ENCODE data around the gene PLXDC2.

PLXDC2 gene

GRCh38 chr10:20232079-20232705, 416.0 kb downstream of the PLXDC2 start:
- DNase-seq, result no peak

GRCh38 chr10:20233423-20233822, 417.2 kb downstream of the PLXDC2 start:
- DNase-seq, result no peak

DNA sequence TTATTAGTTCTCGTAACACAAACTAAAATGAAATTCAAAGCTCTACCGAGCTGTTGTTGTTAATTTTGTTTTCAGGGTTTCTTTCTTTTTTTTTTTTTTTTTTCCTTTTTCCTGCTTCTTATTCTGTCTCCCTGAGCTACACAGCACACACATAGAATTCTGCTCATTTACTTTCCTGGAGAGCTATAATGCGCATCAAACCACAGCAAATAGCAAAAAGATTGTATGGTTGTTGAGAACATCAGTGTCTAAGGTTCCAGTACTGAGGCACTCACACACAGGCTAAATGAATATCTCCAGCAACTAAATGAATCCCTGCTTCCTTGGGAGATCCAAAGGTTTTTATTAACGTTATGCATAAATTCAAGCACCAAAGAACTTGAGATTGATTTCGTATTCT, 418.3 kb downstream of the PLXDC2 start:
- DNase-seq, result no peak

DNA sequence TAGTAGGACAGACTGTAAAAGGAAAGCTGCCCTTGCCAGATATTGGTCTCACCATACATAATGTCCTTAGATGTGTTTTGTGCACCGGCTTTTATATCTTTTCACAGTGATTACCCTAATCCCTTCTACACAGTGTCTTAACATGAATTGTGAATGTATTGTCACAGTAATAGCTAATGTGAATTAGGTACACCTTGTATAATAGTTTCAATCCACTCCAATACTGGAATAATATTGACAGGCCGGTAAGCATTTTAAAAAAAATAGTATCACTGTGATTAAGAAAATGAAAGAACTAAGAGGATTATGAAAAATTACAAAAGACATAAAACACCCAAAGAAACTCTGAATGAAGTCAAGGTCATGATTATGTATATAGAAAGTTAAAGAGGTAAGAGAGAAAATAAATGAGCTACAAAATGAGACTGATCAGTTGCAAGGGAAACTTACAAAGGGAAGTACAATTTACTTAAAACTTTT, 420.9 kb downstream of the PLXDC2 start:
- DNase-seq, result no peak

DNA sequence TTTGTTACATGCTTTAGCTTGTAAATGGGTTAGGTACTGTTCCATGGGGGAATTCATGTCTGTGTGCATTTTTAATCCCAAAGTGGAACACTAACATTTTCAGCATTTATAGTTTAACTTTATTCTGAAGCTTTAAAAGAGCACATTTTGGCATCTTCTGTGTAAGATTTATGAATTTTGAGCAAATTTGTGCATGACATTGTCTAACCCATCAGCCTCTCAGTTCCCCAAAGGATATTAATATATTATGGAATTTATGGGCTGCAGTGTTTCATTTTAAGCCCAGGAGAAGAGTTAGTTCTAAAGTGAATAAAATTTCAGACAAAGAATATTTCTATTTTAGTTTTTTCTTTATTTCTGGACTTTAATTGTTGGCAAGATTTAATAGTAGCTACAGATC, 421.4 kb downstream of the PLXDC2 start:
- no peak for DNase-seq

DNA sequence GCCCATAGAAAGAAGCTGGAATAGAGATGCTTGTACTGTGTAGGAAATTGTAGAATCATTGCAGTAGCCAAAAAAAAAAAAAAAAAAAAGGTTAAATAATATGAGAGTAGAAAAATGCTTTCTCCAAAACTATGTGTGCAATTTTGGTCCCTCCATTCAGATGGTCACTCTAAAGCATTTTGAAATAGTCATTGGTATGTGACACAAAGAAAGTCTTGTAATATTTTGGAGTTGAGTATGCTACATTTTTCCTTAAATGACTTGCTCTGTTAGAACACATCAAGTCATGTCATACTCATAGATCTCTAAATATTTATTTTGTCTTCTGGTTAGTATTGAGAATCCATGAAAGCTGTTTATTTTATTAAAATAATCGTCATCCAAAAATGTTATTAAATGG, 424.4 kb downstream of the PLXDC2 start:
- no peak for DNase-seq

DNA sequence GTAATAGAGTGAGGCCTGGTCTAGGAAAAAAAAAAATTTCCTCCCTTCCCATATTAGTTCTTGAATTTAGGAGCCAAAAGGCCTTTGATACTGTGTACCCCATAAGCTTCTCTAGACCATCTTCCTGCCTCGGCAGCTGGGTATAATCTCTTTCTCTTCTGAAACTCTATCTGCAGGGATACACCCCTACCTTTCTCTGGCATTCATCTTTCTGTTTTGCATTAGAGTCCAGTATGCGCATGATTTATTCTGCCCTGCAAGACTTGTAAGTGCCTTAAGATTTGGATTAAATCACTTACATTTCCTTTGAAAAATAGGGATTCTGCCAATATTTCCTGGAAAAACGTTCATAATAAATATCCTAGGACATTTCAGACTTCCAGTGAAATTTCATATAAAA, 431.2 kb downstream of the PLXDC2 start:
- DNase-seq, result no peak

DNA sequence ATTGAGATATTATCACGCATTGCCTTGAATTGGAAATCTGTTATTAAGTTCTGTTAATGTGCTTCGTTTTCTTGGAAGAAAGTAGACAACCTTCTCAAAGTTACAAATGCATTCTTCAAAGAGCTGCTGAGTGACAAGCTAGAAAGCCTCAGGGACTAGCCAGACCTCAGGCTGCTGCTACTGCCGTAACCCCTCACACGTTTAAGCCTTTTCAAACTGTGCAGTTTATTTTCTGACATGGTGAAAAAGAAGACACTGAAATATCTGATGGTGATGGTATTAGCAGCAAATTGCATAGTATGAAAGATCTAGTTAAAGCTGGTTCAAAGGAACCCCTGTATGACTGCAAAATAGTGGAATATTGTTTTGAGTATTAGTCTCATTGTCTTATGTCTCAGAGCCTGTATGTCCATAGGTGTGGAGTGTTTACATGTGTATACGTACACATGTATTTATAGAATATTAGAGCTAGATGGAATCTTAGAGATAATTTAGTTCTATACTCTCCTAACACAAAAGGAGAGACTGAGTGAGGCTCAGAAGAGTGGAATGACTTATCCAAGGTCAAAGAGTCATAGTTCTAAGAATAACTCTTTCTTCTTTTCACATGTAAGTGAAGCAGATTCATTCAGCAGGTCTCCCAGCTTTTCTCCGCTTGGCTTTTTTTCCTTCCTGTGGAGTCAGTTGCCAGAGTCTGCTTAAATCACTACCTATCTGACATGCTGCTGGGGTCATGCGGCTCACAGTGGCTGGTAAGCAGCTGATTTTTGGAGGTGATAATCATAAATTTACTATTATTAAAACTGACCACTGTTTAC, 431.9 kb downstream of the PLXDC2 start:
- no peak for DNase-seq

DNA sequence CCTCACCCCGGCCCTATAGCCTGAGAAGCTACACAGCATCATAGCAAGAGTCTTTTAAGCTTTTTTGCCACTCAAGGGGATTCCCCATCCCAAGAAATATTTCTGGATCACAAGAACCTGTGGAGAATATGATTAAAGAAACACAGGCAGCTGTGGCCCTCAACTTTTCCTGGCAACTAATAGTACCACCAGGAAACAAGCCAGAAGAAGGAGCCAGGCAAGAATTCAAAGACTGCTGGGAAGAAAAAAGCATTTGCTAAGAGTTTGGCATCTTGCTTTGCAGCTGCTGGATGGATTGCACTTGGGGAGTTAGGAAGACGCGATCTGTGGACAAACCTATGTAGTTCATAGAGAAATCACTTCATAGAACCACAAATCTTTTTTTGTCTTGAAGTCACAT, 437.8 kb downstream of the PLXDC2 start:
- no peak for DNase-seq

GRCh38 chr10:20254497-20254896, 438.3 kb downstream of the PLXDC2 start:
- no peak for DNase-seq

DNA sequence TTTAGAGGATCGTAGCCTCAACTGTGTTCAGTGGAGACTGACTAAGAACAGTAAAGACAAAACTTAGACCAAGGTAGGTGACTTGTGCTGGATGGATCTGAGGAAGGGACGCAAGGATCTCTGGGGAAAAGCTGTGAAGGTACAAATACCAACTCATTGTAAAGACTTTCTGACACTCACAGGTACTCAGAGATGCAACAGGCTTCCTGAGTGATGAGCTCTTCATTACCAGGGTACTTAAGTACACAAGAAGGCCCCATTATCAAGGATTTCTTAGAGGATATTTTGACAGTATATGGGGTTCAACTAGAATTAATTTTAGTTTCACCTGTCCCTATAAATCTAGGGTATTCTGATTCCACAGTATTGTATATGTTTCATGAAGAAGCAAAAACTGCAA, 440.7 kb downstream of the PLXDC2 start:
- no peak for DNase-seq

DNA sequence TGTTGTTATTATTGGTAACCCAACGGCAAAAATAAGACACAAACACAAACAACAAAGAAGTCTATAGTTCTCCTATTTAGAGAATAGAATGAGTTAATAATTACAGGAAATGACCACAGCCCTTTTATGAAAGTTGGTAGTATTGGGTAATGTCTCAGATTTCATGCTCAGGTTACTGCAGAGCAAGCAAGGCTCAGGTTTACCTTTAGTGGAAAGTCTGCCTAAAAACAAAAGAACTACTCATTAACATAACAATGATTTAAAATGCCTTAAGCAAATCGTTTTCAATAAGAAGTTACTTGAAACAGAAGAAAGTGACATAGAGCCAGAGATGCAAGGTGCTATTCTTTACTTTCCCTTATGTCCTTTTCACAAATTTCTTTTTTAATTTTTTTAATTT, 441.2 kb downstream of the PLXDC2 start:
- DNase-seq, result no peak

- no peak for DNase-seq
These were observed 448.9 kb downstream of the PLXDC2 start for GRCh38 chr10:20265146-20265545.

GRCh38 chr10:20267734-20268133, 451.5 kb downstream of the PLXDC2 start:
- no peak for DNase-seq

GRCh38 chr10:20271490-20271889, 455.3 kb downstream of the PLXDC2 start:
- DNase-seq, result no peak

GRCh38 chr10:20272608-20273007, 456.4 kb downstream of the PLXDC2 start:
- no peak for DNase-seq

GRCh38 chr10:20274571-20274970, 458.3 kb downstream of the PLXDC2 start:
- no peak for DNase-seq

GRCh38 chr10:20276127-20276979, 460.1 kb downstream of the PLXDC2 start:
- DNase-seq, result no peak

DNA sequence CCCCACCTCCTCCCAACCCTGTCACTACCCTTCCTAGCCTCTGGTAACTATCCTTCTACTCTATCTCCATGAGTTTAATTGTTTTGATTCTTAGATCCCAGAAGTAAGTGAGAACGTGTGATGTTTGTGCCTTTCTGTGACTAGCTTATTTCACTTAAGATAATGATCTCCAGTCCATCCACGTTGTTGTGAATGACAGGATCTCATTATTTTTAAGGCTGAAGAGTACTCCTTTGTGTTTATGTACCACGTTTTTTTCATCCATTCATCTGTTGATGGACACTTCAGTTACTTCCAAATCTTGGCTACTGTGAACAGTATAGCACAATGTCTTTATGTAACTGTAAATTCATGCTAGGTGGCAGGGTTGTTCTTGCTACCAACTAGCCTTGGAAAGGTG, 461.6 kb downstream of the PLXDC2 start:
- DNase-seq, result no peak

GRCh38 chr10:20281579-20281978, 465.3 kb downstream of the PLXDC2 start:
- DNase-seq, result no peak

- no peak for DNase-seq
These were observed 471.4 kb downstream of the PLXDC2 start for GRCh38 chr10:20287586-20287985.

DNA sequence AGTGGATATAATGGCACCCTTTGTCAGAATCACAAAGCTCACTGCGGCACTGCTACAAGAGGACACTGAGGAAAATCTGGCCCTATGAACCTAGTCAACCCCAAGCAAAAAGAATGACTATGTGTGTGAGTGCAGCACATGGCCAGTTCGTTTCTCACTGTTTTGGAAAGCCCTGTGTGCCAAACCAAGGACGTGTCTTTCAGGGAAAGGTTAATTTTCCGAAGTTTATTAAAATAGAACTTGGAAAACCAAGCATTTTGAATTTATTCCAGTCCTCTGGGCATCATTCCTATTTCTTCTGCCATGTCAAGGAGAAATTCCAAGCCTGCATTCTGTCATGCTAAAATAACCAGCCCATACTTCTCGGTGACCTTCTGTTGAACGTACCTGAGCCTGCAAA, 471.8 kb downstream of the PLXDC2 start:
- no peak for DNase-seq

DNA sequence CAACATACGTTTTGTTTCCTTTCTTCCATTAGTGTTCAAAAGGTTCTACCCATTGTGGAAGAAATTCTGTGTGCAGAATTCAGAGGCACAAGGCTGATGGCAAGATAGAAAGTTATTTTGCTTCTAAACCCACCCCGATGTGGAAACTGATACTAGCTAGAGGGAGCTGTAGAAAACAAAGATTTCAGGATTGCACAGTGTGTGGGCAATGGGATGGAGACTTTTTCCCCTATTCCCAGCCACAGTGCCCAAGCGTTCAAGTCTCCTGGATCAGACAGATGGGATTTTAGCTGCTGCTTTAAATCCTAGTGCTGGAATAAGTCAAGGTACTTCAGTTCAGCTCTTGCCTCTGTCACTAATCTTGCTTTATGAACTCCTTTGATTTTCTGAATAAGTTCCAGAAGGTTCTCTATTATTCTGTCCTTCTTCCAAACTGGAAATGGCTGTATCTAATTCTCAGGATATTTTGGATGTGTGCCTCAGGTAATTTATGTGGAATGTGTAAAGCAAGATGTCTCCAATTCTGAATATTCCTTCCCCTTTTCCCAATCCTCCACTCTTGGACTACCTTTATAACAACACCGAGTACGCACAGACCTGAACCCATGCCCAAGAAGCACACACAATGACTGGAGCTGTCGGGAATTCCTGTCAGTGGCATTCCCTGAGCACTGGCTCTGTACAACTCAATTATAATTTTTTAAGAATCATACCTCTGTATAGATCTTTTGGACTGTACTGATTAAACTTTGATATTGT, 473.0 kb downstream of the PLXDC2 start:
- DNase-seq, result no peak

Measured in NCI-H2227 treated with DMSO at 0.1 percent for 48 hours (cell line).